Sigmoid colon (tissue), 7 donors: Measurements from ENCODE around the gene FBXO5. TPM values are rescaled to one million over a fixed set of nuclear protein-coding genes. Genes with fewer than 3 reads are reported as not detected.
"Not testable (repeated sequence)": the region's sequence is repeated elsewhere in the genome, so short reads cannot be mapped to it uniquely, and the experiment has no call there.

Experiments
- DNase-seq: peaks from one replicate; pipeline ENCODE4 v3.0.0-alpha.2; 2019
- H3K27ac ChIP-seq, 4 donors: fragments of 200-600 bp; sonication (generic); one replicate each; pipeline ENCODE4 v1.5.1; 2016 to 2019; ENCODE audit warnings: mild to moderate bottlenecking in 1 of 4
- H3K27me3 ChIP-seq, 3 donors: fragments of 200-600 bp; sonication (generic); one replicate each; pipeline ENCODE4 v1.5.1; 2019; ENCODE audit warnings: mild to moderate bottlenecking in 1 of 3
- H3K36me3 ChIP-seq, 4 donors: fragments of 200-600 bp; sonication (generic); one replicate each; pipeline ENCODE4 v1.5.1; 2016 to 2019
- H3K4me1 ChIP-seq, 4 donors: fragments of 200-600 bp; sonication (generic); one replicate each; pipeline ENCODE4 v1.5.1; 2017 to 2019
- H3K4me3 ChIP-seq, 4 donors: fragments of 200-600 bp; sonication (generic); one replicate each; pipeline ENCODE4 v1.5.1; 2017 to 2019; ENCODE audit warnings: mild to moderate bottlenecking in 2 of 4, moderate library complexity in 1 of 4
- H3K9me3 ChIP-seq, 4 donors: fragments of 200-600 bp in 3 of 4; sonication (generic) in 3 of 4; one replicate each; pipeline versions ENCODE4 v1.5.1 to v1.6.1; 2013 to 2019
- EP300 ChIP-seq, 4 donors: sonication (generic); formaldehyde crosslinking; IDR thresholded peaks; one replicate each; pipeline ENCODE4 v1.6.1; 2017; ENCODE audit warnings: antibody characterized with exemption in 4 of 4
- POLR2A ChIP-seq, 2 donors: fragments of 450-650 bp; IDR thresholded peaks; one replicate each; pipeline ENCODE4 v1.6.1; 2016; ENCODE audit warnings: antibody characterized with exemption in 2 of 2, mild to moderate bottlenecking in 2 of 2, moderate library complexity in 2 of 2
- POLR2AphosphoS5 ChIP-seq, 4 donors: sonication (generic); formaldehyde crosslinking; IDR thresholded peaks; one replicate each; pipeline ENCODE4 v1.6.1; 2017; ENCODE audit warnings: antibody characterized with exemption in 4 of 4
- WGBS, 2 donors: extraction: QIAGEN DNeasy Blood & Tissue Kit; methylation state at CpG; one replicate each; pipeline ENCODE4 v1.1.7; 2013; 5-methylcytosine and 5-hydroxymethylcytosine counted together
- intact Hi-C: fragments of 100-400 bp; cut with DNase I; formaldehyde crosslinking; loops from one replicate; pipeline ENCODE4 v1.15.1; 2023
- polyA plus RNA-seq, 3 donors: library from polyadenylated mRNA; stranded (reverse); fragments of 200-250 nt; gene quantifications; one replicate each; pipeline ENCODE4 v1.2.3, GENCODE V29; 2013
- total RNA-seq, 4 donors: library from RNA; depleted of rRNA; stranded (reverse); fragments of >200 nt; gene quantifications; one replicate each; pipeline ENCODE4 v1.1.0, GENCODE V29; 2016
- TF ChIP-seq, protein P1 (sequence below), 4 experiments: fragments of 450-650 bp in 3 of 4; fragments of 200-600 bp in 1 of 4; IDR thresholded peaks; one replicate each; pipeline ENCODE4 v1.5.1; 2016 to 2019; ENCODE audit warnings: antibody characterized with exemption in 4 of 4, mild to moderate bottlenecking in 3 of 4, moderate library complexity in 2 of 4
- donor health status: healthy with polysubstance abuse.
- donor health status: Bipolar disorder and iron deficiency.
- donor health status: healthy.

The FBXO5 gene
- total and polyA plus RNA-seq, 7 donors = 1.8 to 6.4 (median 3.3) TPM

DNA sequence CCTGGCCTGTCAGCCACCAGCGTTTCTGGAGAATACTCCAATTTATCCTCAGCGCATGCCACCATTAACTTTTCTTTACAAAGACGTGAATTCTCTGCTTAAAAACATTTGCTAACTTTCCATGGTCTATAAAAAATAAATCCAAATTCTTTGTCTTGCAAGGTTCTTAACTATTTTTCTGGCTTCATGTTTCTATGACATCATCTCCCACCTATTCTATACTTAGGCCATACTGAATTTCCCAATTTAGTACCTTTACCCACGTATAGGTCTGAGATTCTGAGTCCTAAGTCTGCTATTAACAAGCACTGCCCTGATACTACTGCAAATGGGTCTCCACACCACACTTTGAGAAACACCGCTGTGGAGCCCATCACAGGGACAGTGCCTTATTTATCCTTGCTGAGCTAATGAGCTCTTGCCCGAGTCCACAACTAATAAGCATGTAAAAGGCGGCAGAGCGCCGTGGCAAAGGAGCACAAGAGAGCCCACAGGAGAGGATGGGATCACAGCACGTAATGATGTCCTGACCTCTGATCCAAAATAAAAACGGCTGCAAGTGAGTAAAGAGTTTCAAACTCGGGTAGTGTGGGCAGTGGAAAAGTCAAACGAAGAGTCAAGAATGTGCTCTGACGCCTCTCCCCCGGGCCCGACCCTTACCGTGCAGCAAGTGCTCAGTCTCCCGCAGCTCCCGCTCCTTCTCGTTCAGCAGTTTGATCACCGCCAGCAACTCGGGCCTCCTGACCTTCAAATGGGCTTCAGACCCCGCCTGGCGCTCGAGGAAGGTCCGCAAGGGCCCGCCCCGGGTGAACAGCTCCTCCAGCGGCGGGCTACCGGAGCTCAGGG lies 19.1 kb upstream of the FBXO5 start:
- DNase-seq = no peak

DNA sequence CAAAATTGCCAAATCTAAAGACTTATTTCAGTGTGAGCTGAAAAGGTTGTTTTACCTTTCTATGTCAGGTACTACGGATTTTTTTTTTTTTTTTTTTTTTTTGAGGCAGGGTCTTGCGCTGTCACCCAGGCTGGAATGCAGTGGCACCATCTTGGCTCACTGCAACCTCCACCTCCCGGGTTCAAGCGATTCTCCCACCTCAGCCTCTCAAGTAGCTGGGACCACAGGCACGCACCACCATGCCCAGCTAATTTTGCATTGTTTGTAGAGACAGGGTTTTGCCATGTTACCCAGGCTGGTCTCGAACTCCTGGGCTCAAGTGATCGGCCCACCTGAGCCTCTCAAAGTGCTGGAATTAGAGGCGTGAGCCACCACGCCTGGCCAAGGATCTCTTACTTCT lies 17.9 kb upstream of the FBXO5 start:
- H3K9me3 ChIP-seq, intact Hi-C loops, H3K4me3 ChIP-seq, DNase-seq, H3K27me3 ChIP-seq: not testable (repeated sequence)
- peak overlapping the region in 2 of 4 donors; percentile 86 to 88 for H3K27ac ChIP-seq
- peaks cover 0 to 27% (median 2%) of the 10 kb centered on the region in 4 donors for H3K36me3 ChIP-seq
- peaks cover 0 to 42% (median 33%) of the 10 kb centered on the region in 4 donors for H3K4me1 ChIP-seq
- 94 to 95% methylated on average over 9 of the region's 9 CpGs for WGBS, 2 donors

More for the DNA sequence above, 19.1 kb upstream of the FBXO5 start:
- Histone ChIP-seq H3K4me3 (peak overlapping the region; percentile 63 to 77 (median 64)), H3K27me3 (no peaks in the 10 kb centered on the region), H3K9me3 (no peaks in the 10 kb centered on the region), H3K4me1 (peaks cover 0 to 42% (median 33%) of the 10 kb centered on the region in 4 donors), H3K36me3 (peaks cover 0 to 15% (median 2%) of the 10 kb centered on the region in 4 donors), H3K27ac (peak overlapping the region; percentile 86 to 90 (median 88))
- intact Hi-C loops = loop anchor here (2.0 kb wide), 1 partner anchor 19 kb away; the partner anchor contains the start of gene FBXO5
- WGBS, 2 donors = 3 to 5% methylated on average over 25 of the region's 31 CpGs
- no peak for TF ChIP-seq POLR2AphosphoS5 (IDR thresholded peaks at IDR 0.05)
- TF ChIP-seq POLR2A (IDR thresholded peaks at IDR 0.05) = no peak
- TF ChIP-seq EP300 (IDR thresholded peaks at IDR 0.05) = no peak
- TF ChIP-seq, protein P1, sequence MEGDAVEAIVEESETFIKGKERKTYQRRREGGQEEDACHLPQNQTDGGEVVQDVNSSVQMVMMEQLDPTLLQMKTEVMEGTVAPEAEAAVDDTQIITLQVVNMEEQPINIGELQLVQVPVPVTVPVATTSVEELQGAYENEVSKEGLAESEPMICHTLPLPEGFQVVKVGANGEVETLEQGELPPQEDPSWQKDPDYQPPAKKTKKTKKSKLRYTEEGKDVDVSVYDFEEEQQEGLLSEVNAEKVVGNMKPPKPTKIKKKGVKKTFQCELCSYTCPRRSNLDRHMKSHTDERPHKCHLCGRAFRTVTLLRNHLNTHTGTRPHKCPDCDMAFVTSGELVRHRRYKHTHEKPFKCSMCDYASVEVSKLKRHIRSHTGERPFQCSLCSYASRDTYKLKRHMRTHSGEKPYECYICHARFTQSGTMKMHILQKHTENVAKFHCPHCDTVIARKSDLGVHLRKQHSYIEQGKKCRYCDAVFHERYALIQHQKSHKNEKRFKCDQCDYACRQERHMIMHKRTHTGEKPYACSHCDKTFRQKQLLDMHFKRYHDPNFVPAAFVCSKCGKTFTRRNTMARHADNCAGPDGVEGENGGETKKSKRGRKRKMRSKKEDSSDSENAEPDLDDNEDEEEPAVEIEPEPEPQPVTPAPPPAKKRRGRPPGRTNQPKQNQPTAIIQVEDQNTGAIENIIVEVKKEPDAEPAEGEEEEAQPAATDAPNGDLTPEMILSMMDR (IDR thresholded peaks at IDR 0.05) = no peak

DNA sequence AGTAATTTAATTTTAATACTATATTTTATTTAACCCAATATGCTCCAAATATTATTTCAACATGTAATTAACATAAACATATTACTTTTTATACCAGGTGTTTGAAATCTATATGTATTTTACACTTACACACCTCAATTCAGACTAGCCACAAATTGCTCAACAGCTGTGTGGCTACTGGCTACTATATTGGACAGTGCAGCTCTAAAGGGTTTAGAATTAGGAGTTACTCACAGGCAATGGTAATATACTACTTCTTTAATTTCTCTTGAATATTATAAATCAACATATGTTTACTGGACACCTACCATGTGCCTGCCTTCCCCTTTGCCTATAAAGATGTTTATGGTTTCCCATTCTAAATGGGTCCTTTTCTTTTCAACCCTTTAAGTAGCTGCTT lies 17.4 kb upstream of the FBXO5 start:
- Histone ChIP-seq H3K9me3 (no peaks in the 10 kb centered on the region), H3K27me3 (no peaks in the 10 kb centered on the region), H3K27ac (no peak overlapping the region), H3K36me3 (peaks cover 0 to 28% (median 2%) of the 10 kb centered on the region in 4 donors), H3K4me1 (peaks cover 0 to 42% (median 33%) of the 10 kb centered on the region in 4 donors), H3K4me3 (no peak overlapping the region)
- no peak for DNase-seq
- intact Hi-C loops = no loop called here
- TF ChIP-seq EP300 (IDR thresholded peaks at IDR 0.05) = no peak
- TF ChIP-seq, protein P1 (IDR thresholded peaks at IDR 0.05) = no peak
- TF ChIP-seq POLR2AphosphoS5 (IDR thresholded peaks at IDR 0.05) = no peak
- no peak for TF ChIP-seq POLR2A (IDR thresholded peaks at IDR 0.05)

DNA sequence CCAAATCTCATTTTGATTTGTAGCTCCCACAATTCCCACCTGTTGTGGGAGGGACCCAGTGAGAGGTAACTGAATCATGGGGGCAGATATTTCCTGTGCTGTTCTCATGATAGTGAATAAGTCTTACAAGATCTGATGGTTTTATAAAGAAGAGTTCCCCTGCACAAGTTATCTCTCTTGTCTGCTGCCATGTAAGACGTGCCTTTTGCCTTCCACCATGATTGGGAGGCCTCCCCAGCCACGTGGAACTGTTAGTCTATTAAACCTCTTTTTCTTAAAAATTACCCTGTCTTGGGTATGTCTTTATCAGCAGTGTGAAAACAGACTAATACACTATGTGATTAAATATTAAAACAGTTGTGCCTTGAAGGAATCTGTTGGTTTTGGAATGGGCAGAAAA lies 16.7 kb upstream of the FBXO5 start:
- DNase-seq, intact Hi-C loops, H3K27ac ChIP-seq, H3K27me3 ChIP-seq, H3K4me3 ChIP-seq, H3K9me3 ChIP-seq: not testable (repeated sequence)
- WGBS, 2 donors = 90 to 91% methylated on average over 2 of the region's 2 CpGs
- peaks cover 0 to 42% (median 33%) of the 10 kb centered on the region in 4 donors for H3K4me1 ChIP-seq
- peaks cover 0 to 35% (median 2%) of the 10 kb centered on the region in 4 donors for H3K36me3 ChIP-seq

DNA sequence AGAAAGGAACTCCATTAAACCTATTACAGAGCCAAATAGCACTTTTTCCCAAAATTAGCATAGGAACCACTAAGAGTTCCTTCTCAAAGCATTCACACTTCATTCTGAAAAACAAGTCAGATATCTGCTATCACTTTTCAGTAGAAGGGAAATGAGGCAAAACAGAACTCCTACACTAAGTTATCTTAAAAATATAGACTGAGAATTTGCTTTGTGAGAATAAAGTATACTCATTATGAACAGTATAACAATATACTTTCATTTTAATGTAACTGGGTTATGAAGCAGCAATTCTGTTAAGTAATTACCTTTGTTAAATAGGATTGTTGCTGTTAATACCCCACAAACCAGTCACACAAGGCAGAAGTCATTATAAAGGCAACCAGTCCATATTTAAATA lies 11.0 kb upstream of the FBXO5 start:
- no peak for DNase-seq
- intact Hi-C loops = no loop called here
- Histone ChIP-seq H3K4me3 (no peak overlapping the region), H3K36me3 (peaks cover 0 to 83% (median 13%) of the 10 kb centered on the region in 4 donors), H3K27ac (no peak overlapping the region), H3K27me3 (no peaks in the 10 kb centered on the region), H3K9me3 (no peaks in the 10 kb centered on the region), H3K4me1 (peaks cover 0 to 4% (median 0%) of the 10 kb centered on the region in 4 donors)
- TF ChIP-seq, protein P1 (IDR thresholded peaks at IDR 0.05) = no peak
- TF ChIP-seq POLR2A (IDR thresholded peaks at IDR 0.05) (no peak), EP300 (IDR thresholded peaks at IDR 0.05) (no peak), POLR2AphosphoS5 (IDR thresholded peaks at IDR 0.05) (no peak)
